Measurements from ENCODE around the gene PTGER1.

Gene PTGER1

GRCh38 chr19:14433554-14434501 is 41.3 kb downstream of the PTGER1 start:
- peaks cover 17% of the 10 kb centered on the region for H3K4me1 ChIP-seq (ENCODE audit: low read length)

DNA sequence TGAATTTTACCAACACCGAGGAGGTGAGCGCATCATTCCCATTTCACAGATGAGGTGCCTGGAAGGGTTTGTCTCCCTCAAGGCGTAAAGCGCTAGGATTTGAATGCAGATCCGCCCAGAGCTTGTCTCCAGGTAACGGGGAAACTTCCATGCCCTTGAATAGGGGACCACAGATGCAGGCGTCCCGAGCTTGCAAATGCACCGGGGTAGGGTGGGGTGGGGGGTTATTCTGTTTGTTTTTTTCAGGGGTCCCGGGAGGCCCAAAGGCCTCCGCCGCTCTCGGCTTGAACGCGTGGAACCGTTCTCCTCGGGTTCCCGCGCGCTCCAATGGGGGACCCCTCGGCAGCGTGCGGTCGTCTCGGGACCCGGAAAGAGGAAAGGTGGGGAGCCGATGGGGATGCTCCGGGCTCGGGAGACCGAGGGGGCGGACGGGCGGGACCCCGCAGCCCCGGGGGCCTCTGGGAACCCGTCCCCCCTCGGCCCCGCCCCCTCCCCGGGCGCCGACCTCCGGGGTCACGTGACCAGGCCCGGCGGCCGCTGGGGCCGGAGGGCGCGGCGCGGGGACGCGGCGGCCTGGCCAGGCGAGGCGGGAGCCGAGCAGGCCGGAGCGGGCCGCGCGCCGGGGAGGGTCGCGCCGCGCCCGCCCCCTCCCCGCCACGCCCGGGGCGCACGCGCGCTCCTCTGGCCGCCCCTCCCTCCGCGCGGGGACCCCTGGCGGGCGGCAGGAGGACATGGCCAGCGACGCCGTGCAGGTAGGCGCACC is 42.2 kb downstream of the PTGER1 start, which contains the start of gene PKN1:
TSS of gene PKN1 (plus strand) at position 516 of the 763 bp plus-strand sequence. CDS start at position 732, 216 bp downstream.
- H3K9ac ChIP-seq (ENCODE audit: low read length): peak within 1 kb of the TSS; percentile 91
- no peaks in the 10 kb centered on the region for H3K9me3 ChIP-seq (ENCODE audit: insufficient read depth, low read length)
- H3K36me3 ChIP-seq (replicated peaks; ENCODE audit: low read depth, low read length): peaks cover 3% of the 10 kb centered on the region
- peak within 1 kb of the TSS; percentile 56 for H3K27ac ChIP-seq (ENCODE audit: low read length)
- H3K27me3 ChIP-seq (ENCODE audit: low read depth, low read length): peaks cover 4% of the 10 kb centered on the region; the same call in 1 of the 2 replicates
- TF ChIP-seq, protein P1, sequence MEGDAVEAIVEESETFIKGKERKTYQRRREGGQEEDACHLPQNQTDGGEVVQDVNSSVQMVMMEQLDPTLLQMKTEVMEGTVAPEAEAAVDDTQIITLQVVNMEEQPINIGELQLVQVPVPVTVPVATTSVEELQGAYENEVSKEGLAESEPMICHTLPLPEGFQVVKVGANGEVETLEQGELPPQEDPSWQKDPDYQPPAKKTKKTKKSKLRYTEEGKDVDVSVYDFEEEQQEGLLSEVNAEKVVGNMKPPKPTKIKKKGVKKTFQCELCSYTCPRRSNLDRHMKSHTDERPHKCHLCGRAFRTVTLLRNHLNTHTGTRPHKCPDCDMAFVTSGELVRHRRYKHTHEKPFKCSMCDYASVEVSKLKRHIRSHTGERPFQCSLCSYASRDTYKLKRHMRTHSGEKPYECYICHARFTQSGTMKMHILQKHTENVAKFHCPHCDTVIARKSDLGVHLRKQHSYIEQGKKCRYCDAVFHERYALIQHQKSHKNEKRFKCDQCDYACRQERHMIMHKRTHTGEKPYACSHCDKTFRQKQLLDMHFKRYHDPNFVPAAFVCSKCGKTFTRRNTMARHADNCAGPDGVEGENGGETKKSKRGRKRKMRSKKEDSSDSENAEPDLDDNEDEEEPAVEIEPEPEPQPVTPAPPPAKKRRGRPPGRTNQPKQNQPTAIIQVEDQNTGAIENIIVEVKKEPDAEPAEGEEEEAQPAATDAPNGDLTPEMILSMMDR (IDR thresholded peaks at IDR 0.05; ENCODE audit: low read depth, low read length): no peak
- no peak for TF ChIP-seq EZH2phosphoT487 (IDR thresholded peaks at IDR 0.05; ENCODE audit: low read depth)
- H2AFZ ChIP-seq (ENCODE audit: low read depth, low read length): peak within 1 kb of the TSS; percentile 99
- peak within 1 kb of the TSS; percentile 98 for H3K4me2 ChIP-seq (ENCODE audit: low read length)
- H3K79me2 ChIP-seq (ENCODE audit: low read length): peaks cover 48% of the 10 kb centered on the region
- peaks cover 17% of the 10 kb centered on the region for H3K4me1 ChIP-seq (ENCODE audit: low read length)
- H3K4me3 ChIP-seq (ENCODE audit: low read length): peak within 1 kb of the TSS; percentile 99
- H4K20me1 ChIP-seq (ENCODE audit: insufficient read depth, low read length): peaks cover 10% of the 10 kb centered on the region

More at GRCh38 chr19:14433554-14434501, 41.3 kb downstream of the PTGER1 start:
- H3K27ac ChIP-seq (ENCODE audit: low read length): peak overlapping the region; percentile 56
- peaks cover 57% of the 10 kb centered on the region for H3K79me2 ChIP-seq (ENCODE audit: low read length)
- peaks cover 4% of the 10 kb centered on the region; the same call in 1 of the 2 replicates for H3K27me3 ChIP-seq (ENCODE audit: low read depth, low read length)
- peak overlapping the region; percentile 90 for H3K9ac ChIP-seq (ENCODE audit: low read length)
- H4K20me1 ChIP-seq (ENCODE audit: insufficient read depth, low read length): peaks cover 10% of the 10 kb centered on the region
- peaks cover 3% of the 10 kb centered on the region for H3K36me3 ChIP-seq (replicated peaks; ENCODE audit: low read depth, low read length)
- H3K9me3 ChIP-seq (ENCODE audit: insufficient read depth, low read length): no peaks in the 10 kb centered on the region
- TF ChIP-seq, protein P1 (IDR thresholded peaks at IDR 0.05; ENCODE audit: low read depth, low read length): peak; percentile 30
- no peak for TF ChIP-seq EZH2phosphoT487 (IDR thresholded peaks at IDR 0.05; ENCODE audit: low read depth)
- H3K4me2 ChIP-seq (ENCODE audit: low read length): peak overlapping the region; percentile 95
- peak overlapping the region; percentile 85 for H3K4me3 ChIP-seq (ENCODE audit: low read length)
- no peak overlapping the region for H2AFZ ChIP-seq (ENCODE audit: low read depth, low read length)

GRCh38 chr19:14430712-14431111 is 44.4 kb downstream of the PTGER1 start:
- peaks cover 3% of the 10 kb centered on the region for H3K36me3 ChIP-seq (replicated peaks; ENCODE audit: low read depth, low read length)
- H2AFZ ChIP-seq (ENCODE audit: low read depth, low read length): no peak overlapping the region
- H3K79me2 ChIP-seq (ENCODE audit: low read length): peaks cover 30% of the 10 kb centered on the region
- peaks cover 17% of the 10 kb centered on the region for H3K4me1 ChIP-seq (ENCODE audit: low read length)
- H3K27ac ChIP-seq (ENCODE audit: low read length): no peak overlapping the region
- H3K27me3 ChIP-seq (ENCODE audit: low read depth, low read length): peaks cover 4% of the 10 kb centered on the region; the same call in 1 of the 2 replicates
- H3K4me3 ChIP-seq (ENCODE audit: low read length): no peak overlapping the region
- H3K9ac ChIP-seq (ENCODE audit: low read length): no peak overlapping the region
- no peak for TF ChIP-seq EZH2phosphoT487 (IDR thresholded peaks at IDR 0.05; ENCODE audit: low read depth)
- TF ChIP-seq, protein P1 (IDR thresholded peaks at IDR 0.05; ENCODE audit: low read depth, low read length): no peak
- peaks cover 10% of the 10 kb centered on the region for H4K20me1 ChIP-seq (ENCODE audit: insufficient read depth, low read length)
- H3K4me2 ChIP-seq (ENCODE audit: low read length): no peak overlapping the region
- H3K9me3 ChIP-seq (ENCODE audit: insufficient read depth, low read length): no peaks in the 10 kb centered on the region

Measured in OCI-LY3 (cell line).